DND-41 (cell line): ENCODE measurements around the gene SLC38A5.
"Not testable (repeated sequence)": the region's sequence is repeated elsewhere in the genome, so short reads cannot be mapped to it uniquely, and the experiment has no call there.

Experiments used
- CTCF ChIP-seq: IDR thresholded peaks from 2 replicates; pipeline ENCODE4 v1.5.1; 2012; ENCODE audit warnings: borderline replicate concordance, low read length, moderate library complexity, mild to moderate bottlenecking; ENCODE audit not compliant: poor library complexity, severe bottlenecking; ENCODE audit errors: extremely low read depth
- EZH2 ChIP-seq: IDR thresholded peaks from 3 replicates; pipeline ENCODE4 v1.6.1; 2012; ENCODE audit warnings: borderline replicate concordance, low read depth, mild to moderate bottlenecking, moderate library complexity, low read length, inconsistent platforms; ENCODE audit not compliant: severe bottlenecking

GRCh38 chrX:48411860-48412259 lies 58.2 kb downstream of the SLC38A5 start, which contains the start of gene SSX4B:
- not testable (repeated sequence) for TF ChIP-seq CTCF, EZH2
